ENCODE data around the gene TBC1D8.

TBC1D8 gene

GRCh38 chr2:100982431-100982861 is 168.7 kb downstream of the TBC1D8 start:
- H3K27me3 ChIP-seq (ENCODE audit: insufficient read depth, insufficient read length): no peaks in the 10 kb centered on the region
- no peak overlapping the region for H3K4me3 ChIP-seq (ENCODE audit: insufficient read length, low read depth)
- no peaks in the 10 kb centered on the region for H3K9me3 ChIP-seq (ENCODE audit: insufficient read depth, low read length)
- no peak for DNase-seq (ENCODE audit: low read depth, low spot score)
- H3K9ac ChIP-seq (ENCODE audit: insufficient read length, low read depth): no peak overlapping the region
- H3K4me1 ChIP-seq (ENCODE audit: insufficient read depth, insufficient read length): peaks cover 8% of the 10 kb centered on the region
- TF ChIP-seq ZNF274 (IDR thresholded peaks at IDR 0.05; ENCODE audit: low read depth, low read length) (no peak), YY1 (IDR thresholded peaks at IDR 0.05; ENCODE audit: insufficient read depth, insufficient read length) (no peak), SUZ12 (IDR thresholded peaks at IDR 0.05; ENCODE audit: extremely low read depth, insufficient read depth, insufficient read length) (no peak)
- no peaks in the 10 kb centered on the region for H3K36me3 ChIP-seq (ENCODE audit: insufficient read depth, insufficient read length, low read length)

- H3K9me3 ChIP-seq (ENCODE audit: insufficient read depth, low read length): no peaks in the 10 kb centered on the region
- H3K4me1 ChIP-seq (ENCODE audit: insufficient read depth, insufficient read length): peaks cover 8% of the 10 kb centered on the region
- no peak for TF ChIP-seq SUZ12 (IDR thresholded peaks at IDR 0.05; ENCODE audit: extremely low read depth, insufficient read depth, insufficient read length)
- no peak for TF ChIP-seq ZNF274 (IDR thresholded peaks at IDR 0.05; ENCODE audit: low read depth, low read length)
- TF ChIP-seq YY1 (IDR thresholded peaks at IDR 0.05; ENCODE audit: insufficient read depth, insufficient read length): no peak
- no peaks in the 10 kb centered on the region for H3K27me3 ChIP-seq (ENCODE audit: insufficient read depth, insufficient read length)
- H3K9ac ChIP-seq (ENCODE audit: insufficient read length, low read depth): no peak overlapping the region
- no peak for DNase-seq (ENCODE audit: low read depth, low spot score)
- no peaks in the 10 kb centered on the region for H3K36me3 ChIP-seq (ENCODE audit: insufficient read depth, insufficient read length, low read length)
- no peak overlapping the region for H3K4me3 ChIP-seq (ENCODE audit: insufficient read length, low read depth)
Measured at GRCh38 chr2:100981011-100981410, 170.2 kb downstream of the TBC1D8 start.

- Histone ChIP-seq H3K27me3 (ENCODE audit: insufficient read depth, insufficient read length) (no peaks in the 10 kb centered on the region), H3K9ac (ENCODE audit: insufficient read length, low read depth) (no peak overlapping the region), H3K4me1 (ENCODE audit: insufficient read depth, insufficient read length) (peaks cover 8% of the 10 kb centered on the region), H3K9me3 (ENCODE audit: insufficient read depth, low read length) (no peaks in the 10 kb centered on the region), H3K4me3 (ENCODE audit: insufficient read length, low read depth) (no peak overlapping the region), H3K36me3 (ENCODE audit: insufficient read depth, insufficient read length, low read length) (no peaks in the 10 kb centered on the region)
- DNase-seq (ENCODE audit: low read depth, low spot score): no peak
- TF ChIP-seq ZNF274 (IDR thresholded peaks at IDR 0.05; ENCODE audit: low read depth, low read length) (no peak), YY1 (IDR thresholded peaks at IDR 0.05; ENCODE audit: insufficient read depth, insufficient read length) (no peak), SUZ12 (IDR thresholded peaks at IDR 0.05; ENCODE audit: extremely low read depth, insufficient read depth, insufficient read length) (no peak)
Measured at GRCh38 chr2:100980046-100980445, 171.1 kb downstream of the TBC1D8 start.

- Histone ChIP-seq H3K9me3 (ENCODE audit: insufficient read depth, low read length) (no peaks in the 10 kb centered on the region), H3K36me3 (ENCODE audit: insufficient read depth, insufficient read length, low read length) (no peaks in the 10 kb centered on the region), H3K9ac (ENCODE audit: insufficient read length, low read depth) (no peak overlapping the region), H3K27me3 (ENCODE audit: insufficient read depth, insufficient read length) (no peaks in the 10 kb centered on the region), H3K4me1 (ENCODE audit: insufficient read depth, insufficient read length) (peaks cover 8% of the 10 kb centered on the region), H3K4me3 (ENCODE audit: insufficient read length, low read depth) (no peak overlapping the region)
- TF ChIP-seq ZNF274 (IDR thresholded peaks at IDR 0.05; ENCODE audit: low read depth, low read length) (no peak), SUZ12 (IDR thresholded peaks at IDR 0.05; ENCODE audit: extremely low read depth, insufficient read depth, insufficient read length) (no peak), YY1 (IDR thresholded peaks at IDR 0.05; ENCODE audit: insufficient read depth, insufficient read length) (no peak)
- no peak for DNase-seq (ENCODE audit: low read depth, low spot score)
Measured at GRCh38 chr2:100978582-100979191, 172.5 kb downstream of the TBC1D8 start.

GRCh38 chr2:100977511-100977910 is 173.7 kb downstream of the TBC1D8 start:
- H3K27me3 ChIP-seq (ENCODE audit: insufficient read depth, insufficient read length): no peaks in the 10 kb centered on the region
- no peak overlapping the region for H3K9ac ChIP-seq (ENCODE audit: insufficient read length, low read depth)
- no peaks in the 10 kb centered on the region for H3K9me3 ChIP-seq (ENCODE audit: insufficient read depth, low read length)
- no peaks in the 10 kb centered on the region for H3K36me3 ChIP-seq (ENCODE audit: insufficient read depth, insufficient read length, low read length)
- DNase-seq (ENCODE audit: low read depth, low spot score): no peak
- no peak for TF ChIP-seq ZNF274 (IDR thresholded peaks at IDR 0.05; ENCODE audit: low read depth, low read length)
- TF ChIP-seq YY1 (IDR thresholded peaks at IDR 0.05; ENCODE audit: insufficient read depth, insufficient read length): no peak
- no peak for TF ChIP-seq SUZ12 (IDR thresholded peaks at IDR 0.05; ENCODE audit: extremely low read depth, insufficient read depth, insufficient read length)
- H3K4me1 ChIP-seq (ENCODE audit: insufficient read depth, insufficient read length): peaks cover 6% of the 10 kb centered on the region
- no peak overlapping the region for H3K4me3 ChIP-seq (ENCODE audit: insufficient read length, low read depth)

- TF ChIP-seq YY1 (IDR thresholded peaks at IDR 0.05; ENCODE audit: insufficient read depth, insufficient read length): no peak
- TF ChIP-seq SUZ12 (IDR thresholded peaks at IDR 0.05; ENCODE audit: extremely low read depth, insufficient read depth, insufficient read length): no peak
- no peak for TF ChIP-seq ZNF274 (IDR thresholded peaks at IDR 0.05; ENCODE audit: low read depth, low read length)
- H3K27me3 ChIP-seq (ENCODE audit: insufficient read depth, insufficient read length): no peaks in the 10 kb centered on the region
Measured at GRCh38 chr2:100976645-100977391, 174.4 kb downstream of the TBC1D8 start.

GRCh38 chr2:100976061-100976460 is 175.1 kb downstream of the TBC1D8 start:
- Histone ChIP-seq H3K27me3 (ENCODE audit: insufficient read depth, insufficient read length) (no peaks in the 10 kb centered on the region), H3K36me3 (ENCODE audit: insufficient read depth, insufficient read length, low read length) (no peaks in the 10 kb centered on the region), H3K9me3 (ENCODE audit: insufficient read depth, low read length) (no peaks in the 10 kb centered on the region), H3K4me1 (ENCODE audit: insufficient read depth, insufficient read length) (no peaks in the 10 kb centered on the region), H3K9ac (ENCODE audit: insufficient read length, low read depth) (no peak overlapping the region), H3K4me3 (ENCODE audit: insufficient read length, low read depth) (no peak overlapping the region)
- no peak for TF ChIP-seq SUZ12 (IDR thresholded peaks at IDR 0.05; ENCODE audit: extremely low read depth, insufficient read depth, insufficient read length)
- TF ChIP-seq ZNF274 (IDR thresholded peaks at IDR 0.05; ENCODE audit: low read depth, low read length): no peak
- no peak for TF ChIP-seq YY1 (IDR thresholded peaks at IDR 0.05; ENCODE audit: insufficient read depth, insufficient read length)
- DNase-seq (ENCODE audit: low read depth, low spot score): no peak

More at GRCh38 chr2:100976645-100977391, 174.4 kb downstream of the TBC1D8 start:
- DNase-seq (ENCODE audit: low read depth, low spot score): no peak
- Histone ChIP-seq H3K9ac (ENCODE audit: insufficient read length, low read depth) (no peak overlapping the region), H3K4me3 (ENCODE audit: insufficient read length, low read depth) (no peak overlapping the region), H3K36me3 (ENCODE audit: insufficient read depth, insufficient read length, low read length) (no peaks in the 10 kb centered on the region), H3K9me3 (ENCODE audit: insufficient read depth, low read length) (no peaks in the 10 kb centered on the region), H3K4me1 (ENCODE audit: insufficient read depth, insufficient read length) (no peaks in the 10 kb centered on the region)

Measured in NT2/D1 (cell line).